SK-N-SH (cell line): ENCODE measurements around the gene DLG2.

Experiments used
- CHD2 ChIP-seq: fragments of 150-350 bp; IDR thresholded peaks from 2 replicates; pipeline ENCODE4 v1.6.1; 2018; ENCODE audit warnings: low read length; ENCODE audit not compliant: partially characterized antibody
- EZH2phosphoT487 ChIP-seq: fragments of 200-600 bp; sonication (generic); IDR thresholded peaks from 2 replicates; pipeline ENCODE4 v1.6.1; 2017; ENCODE audit warnings: low read depth, mixed run types, mild to moderate bottlenecking, antibody characterized with exemption, moderate library complexity, borderline replicate concordance
- FOXM1 ChIP-seq: IDR thresholded peaks from 2 replicates; pipeline ENCODE4 v1.4.0; 2012; ENCODE audit warnings: low read depth, mild to moderate bottlenecking
- TAF1 ChIP-seq: IDR thresholded peaks from 2 replicates; pipeline ENCODE4 v1.6.1; 2012; ENCODE audit warnings: low read depth, mild to moderate bottlenecking, low read length, moderate library complexity, borderline replicate concordance
- YY1 ChIP-seq: IDR thresholded peaks from 2 replicates; pipeline ENCODE4 v1.4.0; 2012; ENCODE audit warnings: low read depth, mild to moderate bottlenecking
- TF ChIP-seq, protein P1 (sequence below): fragments of 150-350 bp; IDR thresholded peaks from 2 replicates; pipeline ENCODE4 v1.6.1; 2017; ENCODE audit warnings: antibody characterized with exemption, low read length, low read depth, borderline replicate concordance
- TF ChIP-seq, protein P2 (sequence below): fragments of 200-600 bp; sonication (generic); IDR thresholded peaks from 2 replicates; pipeline ENCODE4 v1.6.1; 2017; ENCODE audit warnings: antibody characterized with exemption, mild to moderate bottlenecking, moderate library complexity

DNA sequence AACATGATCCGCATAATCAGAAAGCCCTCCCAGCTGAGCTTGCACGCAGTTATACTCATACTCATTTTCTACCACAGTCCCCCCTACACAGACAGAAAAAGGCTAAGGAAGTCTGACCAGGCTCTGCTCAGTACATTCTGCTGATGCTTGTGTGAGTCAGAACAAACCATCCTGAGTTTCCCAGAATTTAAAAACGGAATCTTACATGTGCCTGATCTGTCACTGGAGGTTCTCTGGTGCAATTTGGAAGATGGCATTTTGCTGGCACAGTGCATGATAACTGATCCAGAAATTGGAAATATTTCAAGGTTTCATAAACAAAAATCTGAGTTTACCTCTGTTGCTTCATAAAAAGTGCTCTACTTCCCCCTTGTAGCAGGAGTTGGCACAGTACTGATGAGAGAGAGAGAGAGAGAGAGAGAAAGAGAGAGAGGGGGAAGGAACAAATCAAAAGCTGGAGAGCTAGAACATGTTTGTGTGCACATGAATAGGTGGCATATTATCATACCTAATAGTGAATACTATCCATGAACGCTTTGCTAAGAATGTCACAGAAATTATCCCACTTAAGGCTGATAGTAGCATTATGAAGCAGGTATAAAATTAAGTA lies 1085.3 kb downstream of the DLG2 start:
- TF ChIP-seq, protein P1, sequence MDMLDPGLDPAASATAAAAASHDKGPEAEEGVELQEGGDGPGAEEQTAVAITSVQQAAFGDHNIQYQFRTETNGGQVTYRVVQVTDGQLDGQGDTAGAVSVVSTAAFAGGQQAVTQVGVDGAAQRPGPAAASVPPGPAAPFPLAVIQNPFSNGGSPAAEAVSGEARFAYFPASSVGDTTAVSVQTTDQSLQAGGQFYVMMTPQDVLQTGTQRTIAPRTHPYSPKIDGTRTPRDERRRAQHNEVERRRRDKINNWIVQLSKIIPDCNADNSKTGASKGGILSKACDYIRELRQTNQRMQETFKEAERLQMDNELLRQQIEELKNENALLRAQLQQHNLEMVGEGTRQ = no peak
- TF ChIP-seq EZH2phosphoT487 (no peak), CHD2 (no peak), FOXM1 (no peak), TAF1 (no peak), YY1 (no peak)
- TF ChIP-seq, protein P2, sequence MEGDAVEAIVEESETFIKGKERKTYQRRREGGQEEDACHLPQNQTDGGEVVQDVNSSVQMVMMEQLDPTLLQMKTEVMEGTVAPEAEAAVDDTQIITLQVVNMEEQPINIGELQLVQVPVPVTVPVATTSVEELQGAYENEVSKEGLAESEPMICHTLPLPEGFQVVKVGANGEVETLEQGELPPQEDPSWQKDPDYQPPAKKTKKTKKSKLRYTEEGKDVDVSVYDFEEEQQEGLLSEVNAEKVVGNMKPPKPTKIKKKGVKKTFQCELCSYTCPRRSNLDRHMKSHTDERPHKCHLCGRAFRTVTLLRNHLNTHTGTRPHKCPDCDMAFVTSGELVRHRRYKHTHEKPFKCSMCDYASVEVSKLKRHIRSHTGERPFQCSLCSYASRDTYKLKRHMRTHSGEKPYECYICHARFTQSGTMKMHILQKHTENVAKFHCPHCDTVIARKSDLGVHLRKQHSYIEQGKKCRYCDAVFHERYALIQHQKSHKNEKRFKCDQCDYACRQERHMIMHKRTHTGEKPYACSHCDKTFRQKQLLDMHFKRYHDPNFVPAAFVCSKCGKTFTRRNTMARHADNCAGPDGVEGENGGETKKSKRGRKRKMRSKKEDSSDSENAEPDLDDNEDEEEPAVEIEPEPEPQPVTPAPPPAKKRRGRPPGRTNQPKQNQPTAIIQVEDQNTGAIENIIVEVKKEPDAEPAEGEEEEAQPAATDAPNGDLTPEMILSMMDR = no peak
